HepG2 (cell line): ENCODE measurements around the gene CSTPP1. TPM values are rescaled to one million over a fixed set of nuclear protein-coding genes. Genes with fewer than 3 reads are reported as not detected.

ENCODE experiments used
- ATAC-seq: fragments of 200-7000 bp; cut with Tn5 transposase; 3 replicates; pipeline ENCODE4 v1.9.1; 2020; ENCODE audit warnings: mild to moderate bottlenecking, moderate library complexity
- BruUV-seq: library from RNA; stranded (reverse); fragments of 400-500 nt; replicated peaks from 2 replicates; lab custom pipeline; 2021; lab: Mats Ljungman, UMichigan
- CTCF ChIA-PET: fragments of 300-600 bp; formaldehyde crosslinking; extraction: SDS; loops from one replicate; lab custom pipeline; 2021; ENCODE audit warnings: low total read pairs, inconsistent platforms, low intra/inter-chr PET ratio; lab: Yijun Ruan, JAX
- POLR2A ChIA-PET: fragments of 350-600 bp; sonication (Branson Sonifier 250); formaldehyde crosslinking; loops from one replicate; lab custom pipeline; 2020; ENCODE audit warnings: antibody characterized with exemption, inconsistent platforms; lab: Yijun Ruan, JAX
- DNase-seq: peaks from one replicate; pipeline ENCODE4 v3.0.0-alpha.2; 2015; ENCODE audit warnings: low spot score
- FAIRE-seq: peaks from 3 replicates; lab custom pipeline; 2011; peaks lifted over from hg19 to GRCh38; lab: Jason Lieb, UNC
- H2AFZ ChIP-seq: one replicate; pipeline ENCODE4 v1.6.1; 2011; ENCODE audit warnings: low read length, inconsistent platforms
- H3K27ac ChIP-seq: fragments of 300-600 bp; 3 replicates; pipeline ENCODE4 v1.8.0; 2011; ENCODE audit warnings: mixed run types, mild to moderate bottlenecking, mixed read lengths, low read length, inconsistent platforms; ENCODE audit not compliant: insufficient read depth; ENCODE audit errors: extremely low read length
- H3K27me3 ChIP-seq, 2 experiments: fragments of 200-600 bp in 1 of 2; 2 replicates in 1 of 2; 3 replicates in 1 of 2; pipeline versions ENCODE4 v1.6.0 to v1.8.0; 2011; ENCODE audit warnings: low read length in 2 of 2, mild to moderate bottlenecking in 2 of 2, moderate library complexity in 2 of 2, inconsistent platforms in 1 of 2; ENCODE audit not compliant: insufficient read depth in 2 of 2, control insufficient read depth in 1 of 2
- H3K36me3 ChIP-seq, 2 experiments: fragments of 200-600 bp in 1 of 2; replicated peaks in 1 of 2; 2 replicates in 1 of 2; 3 replicates in 1 of 2; pipeline versions ENCODE4 v1.5.1 to v1.8.0; 2011; ENCODE audit warnings: low read length in 2 of 2, inconsistent platforms in 1 of 2; ENCODE audit not compliant: insufficient read depth in 2 of 2, control insufficient read depth in 1 of 2
- H3K4me1 ChIP-seq: 2 replicates; pipeline ENCODE4 v1.5.1; 2012; ENCODE audit warnings: low read length, inconsistent platforms; ENCODE audit not compliant: insufficient read depth
- H3K4me2 ChIP-seq: 2 replicates; pipeline ENCODE4 v1.6.0; 2011; ENCODE audit warnings: low read depth, low read length, inconsistent platforms
- H3K4me3 ChIP-seq, 3 experiments: fragments of 200-600 bp in 1 of 3; sonication (generic), shearing (Covaris generic) in 1 of 3; replicated peaks in 1 of 3; 2 replicates each; pipeline ENCODE4 v1.5.1; 2011 to 2016; ENCODE audit warnings: low read length in 3 of 3, inconsistent platforms in 2 of 3, low read depth in 2 of 3, mild to moderate bottlenecking in 2 of 3, control low read depth in 1 of 3, mixed read lengths in 1 of 3; ENCODE audit not compliant: insufficient read depth in 1 of 3
- H3K79me2 ChIP-seq: one replicate; pipeline ENCODE4 v1.6.1; 2011; ENCODE audit warnings: low read length, inconsistent platforms; ENCODE audit not compliant: insufficient read depth
- H3K9ac ChIP-seq: 2 replicates; pipeline ENCODE4 v1.6.0; 2011; ENCODE audit warnings: mild to moderate bottlenecking, low read depth, low read length, inconsistent platforms; ENCODE audit not compliant: insufficient read depth
- H3K9me3 ChIP-seq: 2 replicates; pipeline ENCODE4 v1.5.1; 2012; ENCODE audit warnings: mild to moderate bottlenecking, low read length
- H4K20me1 ChIP-seq: 2 replicates; pipeline ENCODE4 v1.6.0; 2011; ENCODE audit warnings: inconsistent platforms, mild to moderate bottlenecking, low read length, moderate library complexity; ENCODE audit not compliant: insufficient read depth
- AHR ChIP-seq: IDR thresholded peaks from 2 replicates; pipeline ENCODE4 v1.6.1; 2018; ENCODE audit warnings: missing genetic modification reagents, missing compliant biosample characterization
- ARHGAP35 ChIP-seq: sonication (generic); formaldehyde crosslinking; IDR thresholded peaks from 2 replicates; pipeline ENCODE4 v1.9.0; 2022; ENCODE audit warnings: mild to moderate bottlenecking, inconsistent platforms, moderate library complexity, missing genetic modification reagents, borderline replicate concordance
- ATF2 ChIP-seq: sonication (generic); formaldehyde crosslinking; IDR thresholded peaks from 2 replicates; pipeline ENCODE4 v1.4.0; 2020; ENCODE audit warnings: missing genetic modification reagents
- HNRNPL ChIP-seq: fragments of 200-400 bp; formaldehyde crosslinking; IDR thresholded peaks from 2 replicates; pipeline ENCODE4 v1.6.1; 2017; ENCODE audit warnings: mild to moderate bottlenecking, low read depth, low read length
- MYC ChIP-seq: sonication (generic); formaldehyde crosslinking; IDR thresholded peaks from 2 replicates; pipeline ENCODE4 v1.9.0; 2021; ENCODE audit warnings: missing genetic modification reagents, borderline replicate concordance
- ZNF451 ChIP-seq: sonication (generic); formaldehyde crosslinking; IDR thresholded peaks from 2 replicates; pipeline ENCODE4 v1.5.0; 2020; ENCODE audit warnings: mild to moderate bottlenecking, missing genetic modification reagents
- ZNF557 ChIP-seq: sonication (generic); formaldehyde crosslinking; IDR thresholded peaks from 2 replicates; pipeline ENCODE4 v1.4.0; 2020; ENCODE audit warnings: missing genetic modification reagents
- ZNF629 ChIP-seq: sonication (generic); formaldehyde crosslinking; conservative IDR thresholded peaks from 2 replicates; pipeline ENCODE4 v1.5.0; 2020; ENCODE audit warnings: missing genetic modification reagents
- WGBS: methylation state at CpG from one replicate; pipeline ENCODE4 v1.1.6; 2017; ENCODE audit warnings: low lambda C conversion rate; 5-methylcytosine and 5-hydroxymethylcytosine counted together
- in situ Hi-C: cut with HindIII; loops from 2 replicates; pipeline ENCODE4 v1.10.0; 2017; ENCODE audit warnings: low pct_unique_long_range_greater_than_20kb; ENCODE audit not compliant: extremely low pct_ligation_motif_present
- intact Hi-C: fragments of 100-400 bp; cut with micrococcal nuclease; formaldehyde crosslinking; loops from one replicate; pipeline ENCODE4 v1.10.0; 2022; ENCODE audit not compliant: unreplicated experiment
- polyA plus RNA-seq, 8 experiments: library from polyadenylated mRNA; depleted of rRNA in 3 of 8; stranded (reverse) in 7 of 8; unstranded in 1 of 8; fragments of >200 nt; fragmentation: Illumina TruSeq in 4 of 8; extraction: Trizol in 4 of 8; gene quantifications; 2 replicates each; pipeline versions ENCODE4 v1.2.1 to v1.2.3, GENCODE V29; 2011 to 2016; ENCODE audit warnings: low read depth in 4 of 8, missing spikeins in 1 of 8, mixed read lengths in 1 of 8; ENCODE audit not compliant: insufficient read depth in 1 of 8
- total RNA-seq, 5 experiments: library from RNA; depleted of rRNA; stranded (reverse); fragments of >200 nt; fragmentation: Illumina TruSeq; extraction: Trizol; gene quantifications; 2 replicates each; pipeline ENCODE4 v1.2.3, GENCODE V29; 2016; ENCODE audit warnings: low read depth in 1 of 5

Gene CSTPP1
- total and polyA plus RNA-seq, 2 of the 13 experiments (the other 11 are each of a cell fraction or from before 2014, with no cell fraction given), result 12.3 to 14.6 TPM

- TF ChIP-seq ZNF629 (CRISPR knock-in tag) (peak; percentile 67), ZNF451 (CRISPR knock-in tag) (no peak)
- intact Hi-C loops (no loop called here), in situ Hi-C loops (no loop called here)
- H3K9ac ChIP-seq, result no peak overlapping the region
- no peaks in the 10 kb centered on the region for H3K9me3 ChIP-seq
- no peak overlapping the region for H3K4me2 ChIP-seq
- peaks cover 5% of the 10 kb centered on the region for H3K79me2 ChIP-seq
- H2AFZ ChIP-seq, result no peak overlapping the region
- WGBS, result 100% methylated on average over 4 of the region's 4 CpGs
- DNase-seq, result no peak
- ChIA-PET POLR2A (no interaction called here), CTCF (no interaction called here)
- no peak overlapping the region for H3K4me3 ChIP-seq
- no TSS peak for BruUV-seq
- no peaks in the 10 kb centered on the region for H3K27me3 ChIP-seq
- no peak for FAIRE-seq
- H3K27ac ChIP-seq, result no peak overlapping the region
- 0 out of 2 replicates have a peak, but pooled peaks cover 7% of the 10 kb centered on the region for H3K4me1 ChIP-seq
- H4K20me1 ChIP-seq, result no peaks in the 10 kb centered on the region
- no peak for ATAC-seq
- peaks cover 0 to 10% of the 10 kb centered on the region in 2 experiments; a peak in 1 of 5 replicates for H3K36me3 ChIP-seq
Observed at GRCh38 chr11:46907606-46908005, 29.0 kb upstream of the CSTPP1 start.

- no peak for DNase-seq
- H3K27ac ChIP-seq, result no peak overlapping the region
- ChIA-PET CTCF (no interaction called here), POLR2A (no interaction called here)
- peaks cover 24% of the 10 kb centered on the region for H3K79me2 ChIP-seq
- no peak overlapping the region for H3K4me2 ChIP-seq
- in situ Hi-C loops (no loop called here), intact Hi-C loops (no loop called here)
- no peak overlapping the region for H2AFZ ChIP-seq
- BruUV-seq, result no TSS peak
- no peaks in the 10 kb centered on the region for H3K36me3 ChIP-seq
- ATAC-seq, result no peak
- no peaks in the 10 kb centered on the region for H3K27me3 ChIP-seq
- H3K4me3 ChIP-seq, result no peak overlapping the region
- H3K9me3 ChIP-seq, result no peaks in the 10 kb centered on the region
- FAIRE-seq, result no peak
- WGBS, result 95% methylated on average over 12 of the region's 13 CpGs
- H4K20me1 ChIP-seq, result no peaks in the 10 kb centered on the region
- no peak overlapping the region for H3K9ac ChIP-seq
- peaks cover 9% of the 10 kb centered on the region for H3K4me1 ChIP-seq
- TF ChIP-seq HNRNPL, result no peak
- TF ChIP-seq MYC (CRISPR knock-in tag), result no peak
- TF ChIP-seq ZNF557 (CRISPR knock-in tag), result no peak
- TF ChIP-seq AHR (CRISPR knock-in tag), result no peak
- no peak for TF ChIP-seq ATF2
- TF ChIP-seq ARHGAP35 (CRISPR knock-in tag), result no peak
Observed at GRCh38 chr11:46912526-46913150, 23.9 kb upstream of the CSTPP1 start.
